ENCODE data around the gene BRAT1.
"Not testable (repeated sequence)": the region's sequence is repeated elsewhere in the genome, so short reads cannot be mapped to it uniquely, and the experiment has no call there.

The BRAT1 gene

DNA sequence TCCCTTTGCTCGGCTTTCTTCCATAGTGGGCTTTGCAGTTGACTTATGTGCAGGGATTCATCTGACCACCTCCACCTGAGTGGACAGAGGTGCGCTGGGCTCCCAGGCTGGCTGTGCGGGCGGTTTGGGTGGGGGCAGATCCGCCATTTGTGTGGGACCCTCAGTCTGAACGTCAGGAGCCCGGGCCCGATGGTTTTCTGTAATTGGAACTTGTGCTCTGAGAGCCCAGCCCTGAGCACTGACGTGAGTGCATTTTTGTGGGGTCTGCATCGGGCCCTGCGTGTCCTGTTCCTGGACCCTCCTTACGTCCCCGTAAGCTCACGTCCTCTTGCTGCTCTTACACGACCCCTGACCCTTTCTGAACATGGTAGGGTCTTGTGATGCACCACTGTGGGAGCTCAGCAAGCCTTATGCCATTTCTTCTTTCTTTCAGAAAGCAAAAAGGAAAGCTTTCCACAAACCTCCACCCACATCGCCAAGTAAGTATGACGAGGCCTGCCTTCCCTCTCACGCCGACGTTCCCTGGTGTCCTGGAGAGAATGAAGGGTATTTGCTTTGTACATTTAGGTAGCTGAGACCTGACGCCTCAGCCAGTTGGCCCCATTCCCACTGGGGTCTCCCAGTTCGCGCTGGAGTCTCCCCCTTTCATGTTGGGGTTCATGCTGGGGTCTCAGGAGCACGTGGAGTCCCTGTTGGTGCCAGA lies 13.3 kb upstream of the BRAT1 start:
- DNase-seq (ENCODE audit: insufficient read length, low spot score): no peak
- TF ChIP-seq, protein P1, sequence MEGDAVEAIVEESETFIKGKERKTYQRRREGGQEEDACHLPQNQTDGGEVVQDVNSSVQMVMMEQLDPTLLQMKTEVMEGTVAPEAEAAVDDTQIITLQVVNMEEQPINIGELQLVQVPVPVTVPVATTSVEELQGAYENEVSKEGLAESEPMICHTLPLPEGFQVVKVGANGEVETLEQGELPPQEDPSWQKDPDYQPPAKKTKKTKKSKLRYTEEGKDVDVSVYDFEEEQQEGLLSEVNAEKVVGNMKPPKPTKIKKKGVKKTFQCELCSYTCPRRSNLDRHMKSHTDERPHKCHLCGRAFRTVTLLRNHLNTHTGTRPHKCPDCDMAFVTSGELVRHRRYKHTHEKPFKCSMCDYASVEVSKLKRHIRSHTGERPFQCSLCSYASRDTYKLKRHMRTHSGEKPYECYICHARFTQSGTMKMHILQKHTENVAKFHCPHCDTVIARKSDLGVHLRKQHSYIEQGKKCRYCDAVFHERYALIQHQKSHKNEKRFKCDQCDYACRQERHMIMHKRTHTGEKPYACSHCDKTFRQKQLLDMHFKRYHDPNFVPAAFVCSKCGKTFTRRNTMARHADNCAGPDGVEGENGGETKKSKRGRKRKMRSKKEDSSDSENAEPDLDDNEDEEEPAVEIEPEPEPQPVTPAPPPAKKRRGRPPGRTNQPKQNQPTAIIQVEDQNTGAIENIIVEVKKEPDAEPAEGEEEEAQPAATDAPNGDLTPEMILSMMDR (IDR thresholded peaks at IDR 0.05; ENCODE audit: insufficient read depth, missing control alignments): no peak
- no peak for FAIRE-seq

DNA sequence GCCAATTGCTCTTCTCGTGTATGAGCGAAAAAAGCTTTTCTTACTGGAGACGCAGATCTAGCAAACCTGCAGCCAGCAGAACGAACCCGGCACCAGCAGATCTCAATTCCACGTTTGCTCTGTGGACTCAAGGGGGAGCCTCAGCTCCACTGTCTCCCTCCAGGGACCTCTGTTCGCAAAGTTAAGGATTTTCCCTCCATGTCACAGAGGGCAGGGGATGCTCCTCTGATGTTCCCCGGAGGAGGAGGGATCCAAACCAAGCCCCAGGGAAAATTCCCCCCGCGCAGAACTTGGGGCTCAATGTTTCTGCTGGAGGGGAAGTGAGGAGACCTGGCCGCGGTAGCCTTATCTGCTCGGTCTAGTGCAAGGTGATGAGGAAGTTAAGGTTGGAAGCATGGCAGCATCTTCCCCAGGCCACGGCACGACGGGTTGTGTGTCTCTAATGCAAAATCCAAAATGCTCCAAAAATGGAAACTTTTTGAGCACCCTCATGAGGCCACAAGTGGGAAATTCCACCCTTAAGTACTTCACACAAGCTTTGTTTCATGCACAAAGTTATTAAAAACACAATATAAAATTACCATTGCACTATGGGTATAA lies 12.5 kb upstream of the BRAT1 start:
- FAIRE-seq: no peak
- TF ChIP-seq, protein P1 (IDR thresholded peaks at IDR 0.05; ENCODE audit: insufficient read depth, missing control alignments): peak; percentile 45
- DNase-seq (ENCODE audit: insufficient read length, low spot score): no peak

DNA sequence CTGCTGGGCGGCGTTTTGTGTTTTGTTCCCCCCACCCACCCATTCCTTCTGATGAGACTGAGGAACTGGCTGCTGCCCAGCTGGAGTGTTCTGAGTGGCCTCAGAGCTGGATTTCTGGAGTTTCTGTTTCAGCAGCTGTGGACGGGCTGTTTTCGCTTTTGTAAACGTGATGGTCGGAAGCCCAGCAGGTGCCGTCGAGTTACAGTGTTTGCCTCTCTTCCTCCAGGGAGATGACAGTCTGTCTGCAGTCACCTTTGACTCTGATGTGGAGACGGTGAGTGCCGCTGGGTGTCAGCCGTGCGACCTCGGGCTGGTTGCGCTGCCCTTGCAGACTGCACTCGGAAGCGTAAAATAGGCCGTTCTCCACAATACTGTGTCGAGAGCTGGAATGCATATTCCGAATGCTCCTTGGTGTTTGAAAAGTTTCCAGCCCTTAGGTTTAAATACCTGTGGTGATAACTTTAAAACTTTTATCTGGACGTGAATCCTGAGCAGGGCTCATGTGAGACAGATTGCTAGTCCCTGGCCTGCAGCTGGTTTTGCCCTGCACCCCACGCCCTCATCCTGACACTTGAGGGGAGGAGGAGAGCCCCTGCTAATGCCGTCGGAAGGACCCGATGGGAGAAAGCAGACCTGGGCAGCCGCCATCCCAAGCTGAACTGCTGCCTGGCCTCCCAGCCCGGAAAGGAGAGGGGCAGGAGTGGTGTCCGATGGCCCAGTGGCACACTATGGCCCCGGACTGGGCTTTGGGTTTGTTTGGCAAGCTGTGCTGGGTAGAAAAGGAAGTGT lies 11.8 kb upstream of the BRAT1 start:
- TF ChIP-seq, protein P1 (IDR thresholded peaks at IDR 0.05; ENCODE audit: insufficient read depth, missing control alignments): no peak
- no peak for FAIRE-seq
- no peak for DNase-seq (ENCODE audit: insufficient read length, low spot score)

- DNase-seq (ENCODE audit: insufficient read length, low spot score) (no peak), FAIRE-seq (no peak)
- TF ChIP-seq, protein P1 (IDR thresholded peaks at IDR 0.05; ENCODE audit: insufficient read depth, missing control alignments): no peak
Observed at GRCh38 chr7:2566348-2566889, 11.1 kb upstream of the BRAT1 start.

GRCh38 chr7:2564970-2565540 lies 9.7 kb upstream of the BRAT1 start:
- TF ChIP-seq, protein P1 (IDR thresholded peaks at IDR 0.05; ENCODE audit: insufficient read depth, missing control alignments): no peak

GRCh38 chr7:2563955-2564354 lies 8.6 kb upstream of the BRAT1 start:
- not testable (repeated sequence) for FAIRE-seq; DNase-seq (ENCODE audit: insufficient read length, low spot score)

More at GRCh38 chr7:2564970-2565540, 9.7 kb upstream of the BRAT1 start:
- FAIRE-seq: no peak
- DNase-seq (ENCODE audit: insufficient read length, low spot score): no peak

GRCh38 chr7:2559283-2559950 lies 4.1 kb upstream of the BRAT1 start:
- FAIRE-seq (no peak), DNase-seq (ENCODE audit: insufficient read length, low spot score) (no peak)
- TF ChIP-seq, protein P1 (IDR thresholded peaks at IDR 0.05; ENCODE audit: insufficient read depth, missing control alignments): no peak

Data from D721Med (cell line).